Stimulated activated CD4-positive, alpha-beta T cell treated with anti-CD3 and anti-CD28 coated beads, TNF-alpha, amount 100 ng/mL, for 48 hours (primary cell): ENCODE measurements around the gene MUC5AC.

Experiments
- DNase-seq, 3 donors: peaks; one replicate each; pipeline ENCODE4 v3.0.0-alpha.2; 2020; ENCODE audit warnings: low read depth in 3 of 3

MUC5AC gene

DNA sequence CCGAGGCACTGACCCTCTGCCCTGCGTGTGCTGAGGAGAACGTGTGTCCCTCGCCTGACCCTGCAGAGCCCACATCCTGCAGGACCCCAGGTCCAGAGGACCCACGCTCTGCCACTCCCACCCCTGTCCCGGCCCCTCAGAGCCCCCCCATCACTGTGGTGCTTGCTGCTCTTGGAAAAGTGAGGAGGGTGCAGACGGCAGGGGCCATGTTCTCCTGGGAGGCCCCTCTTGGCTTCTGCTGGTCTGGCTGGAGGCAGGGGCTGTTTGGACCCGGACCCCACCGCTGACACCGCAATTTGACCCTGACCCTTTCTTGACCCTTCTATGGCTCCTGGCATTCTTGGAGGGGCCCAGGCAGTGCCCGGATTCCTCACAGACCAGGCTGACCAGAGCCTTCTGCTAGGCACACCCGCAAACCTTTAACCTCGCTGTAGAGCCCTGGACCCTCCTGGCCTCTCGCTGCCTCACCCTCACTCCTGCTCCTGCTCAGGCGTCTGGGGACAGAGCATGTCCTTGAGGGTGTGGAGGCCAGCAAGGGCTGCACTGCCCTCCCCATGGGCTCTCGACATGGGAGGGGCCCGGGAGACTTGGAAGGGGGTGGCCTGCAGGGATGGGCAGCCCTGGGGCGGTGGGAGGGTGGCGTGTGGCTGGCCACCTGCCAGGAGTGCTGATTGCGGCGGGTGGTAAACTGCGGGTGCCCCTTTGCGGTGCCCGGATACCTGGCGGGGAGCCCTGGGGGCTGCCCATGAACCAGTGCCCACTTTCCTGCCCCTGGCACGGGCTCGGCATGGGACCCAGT lies 37.0 kb upstream of the MUC5AC start:
- no peak for DNase-seq

DNA sequence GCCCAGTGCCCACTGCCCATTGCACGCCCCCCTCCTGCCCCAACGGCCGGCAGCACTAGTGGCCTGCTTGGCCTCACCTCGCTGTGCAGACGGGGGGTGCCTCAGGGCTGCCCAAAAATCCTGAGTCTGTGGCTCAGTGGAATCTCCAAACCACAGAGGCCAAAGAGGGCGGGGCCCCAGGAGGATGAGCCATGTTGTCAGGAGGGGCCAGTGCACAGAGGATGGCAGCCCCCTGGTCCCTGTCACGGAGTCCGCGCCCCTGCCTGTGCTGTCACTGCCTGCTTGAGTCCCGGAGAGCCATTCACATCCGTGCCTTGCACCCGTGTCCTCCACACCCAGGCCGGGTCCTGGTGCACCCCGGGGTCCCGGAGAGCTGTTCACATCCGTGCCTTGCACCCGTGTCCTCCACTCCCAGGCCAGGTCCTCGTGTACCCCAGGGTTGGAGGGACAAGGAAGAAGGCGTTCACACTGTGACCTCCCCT lies 36.4 kb upstream of the MUC5AC start:
- DNase-seq: no peak

DNA sequence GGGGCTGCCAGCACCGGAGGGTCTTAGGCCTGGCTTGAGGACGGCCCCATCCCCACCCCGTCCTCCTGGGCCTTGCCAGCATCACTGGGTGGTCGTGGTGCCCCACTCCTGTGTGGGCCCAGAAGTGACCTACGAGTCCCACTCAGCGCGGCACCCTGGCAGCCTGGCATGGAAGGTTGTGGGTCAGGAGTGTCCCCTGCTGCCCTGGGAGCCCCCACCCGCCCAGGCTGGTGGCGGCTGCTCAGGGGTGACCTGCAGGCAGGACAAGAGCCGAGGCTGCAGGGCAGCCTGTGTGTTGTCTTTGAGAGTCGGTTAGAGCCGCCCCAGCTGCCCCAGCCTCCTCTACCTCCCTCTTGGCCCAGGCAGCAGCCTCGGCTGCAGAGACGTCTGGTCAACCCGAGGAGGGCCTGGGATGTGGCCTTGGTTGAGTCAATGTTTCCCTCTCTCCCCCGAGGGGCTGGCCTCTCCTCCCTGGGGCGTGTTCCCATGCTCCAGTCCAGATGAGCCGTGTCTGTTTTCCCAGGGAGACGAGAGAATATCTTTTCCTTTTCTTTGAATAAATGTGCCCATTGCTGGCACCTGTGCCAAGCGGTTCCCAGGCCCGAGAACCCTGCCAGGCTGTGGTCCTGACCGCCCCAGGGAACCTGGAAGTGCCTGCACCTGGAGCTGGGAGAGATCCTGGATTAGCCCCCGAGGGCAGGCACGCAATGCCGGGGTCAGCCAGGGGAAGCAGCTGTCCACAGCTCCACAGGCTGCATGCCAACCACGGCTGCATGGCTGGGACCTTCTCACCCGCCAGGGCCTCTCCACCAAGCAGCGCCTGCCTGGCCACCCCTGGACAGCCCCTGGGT lies 35.7 kb upstream of the MUC5AC start:
- DNase-seq: no peak

DNA sequence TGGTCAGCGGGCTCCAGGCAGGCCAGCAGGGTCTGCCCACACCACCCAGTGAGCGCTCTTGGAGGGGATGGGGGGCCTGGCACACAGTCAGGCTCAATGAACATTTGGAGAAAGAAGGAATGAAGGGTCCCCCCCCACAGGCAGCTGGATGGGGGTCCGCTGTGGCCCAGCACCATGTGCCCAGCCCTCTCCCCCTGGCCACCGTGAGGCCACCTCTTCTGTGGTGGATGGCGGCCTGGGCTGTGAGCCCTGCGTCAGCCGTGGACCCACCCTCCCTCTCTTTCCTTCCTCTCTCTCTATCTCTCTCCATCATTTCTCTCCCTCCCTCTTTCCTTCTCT lies 35.1 kb upstream of the MUC5AC start:
- DNase-seq: no peak

DNA sequence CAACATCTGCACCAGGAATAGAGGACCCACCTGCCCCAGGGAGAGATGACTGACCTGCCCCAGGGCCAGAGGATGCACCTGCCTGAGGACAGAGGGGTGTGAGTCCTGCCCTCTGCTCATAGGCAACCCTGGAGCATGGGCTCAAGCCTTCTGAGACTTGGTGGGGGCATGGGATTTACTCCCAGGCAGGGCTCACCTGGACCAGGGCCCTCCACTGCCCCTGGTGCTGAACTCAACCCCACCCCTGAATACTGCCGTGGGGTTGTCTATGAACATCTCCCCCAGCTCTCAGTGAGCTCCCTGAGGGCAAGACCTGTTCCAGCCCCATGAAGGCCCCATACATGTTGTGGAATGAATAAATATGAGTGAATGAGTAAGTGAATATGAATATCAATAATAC lies 33.8 kb upstream of the MUC5AC start:
- no peak for DNase-seq

DNA sequence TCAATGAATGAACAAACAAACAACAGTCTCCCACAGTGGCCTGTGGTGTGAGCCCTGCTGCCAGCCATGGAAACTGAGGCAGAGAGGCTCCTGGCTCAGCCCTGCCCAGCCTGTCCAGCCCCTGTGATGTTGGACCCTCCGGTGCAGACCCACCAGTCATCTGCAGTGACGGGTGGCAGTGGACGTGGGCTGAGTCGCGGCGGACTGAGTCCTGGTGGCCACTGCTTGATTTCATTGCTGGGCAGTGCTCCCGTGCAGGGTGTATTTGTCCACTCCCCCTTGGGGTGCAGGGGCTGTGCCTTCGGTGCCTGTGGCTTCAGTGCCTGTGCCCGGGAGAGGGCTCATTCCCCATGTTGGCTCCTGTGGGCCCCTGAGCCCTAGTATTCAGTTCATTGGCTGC lies 31.9 kb upstream of the MUC5AC start:
- DNase-seq: no peak

DNA sequence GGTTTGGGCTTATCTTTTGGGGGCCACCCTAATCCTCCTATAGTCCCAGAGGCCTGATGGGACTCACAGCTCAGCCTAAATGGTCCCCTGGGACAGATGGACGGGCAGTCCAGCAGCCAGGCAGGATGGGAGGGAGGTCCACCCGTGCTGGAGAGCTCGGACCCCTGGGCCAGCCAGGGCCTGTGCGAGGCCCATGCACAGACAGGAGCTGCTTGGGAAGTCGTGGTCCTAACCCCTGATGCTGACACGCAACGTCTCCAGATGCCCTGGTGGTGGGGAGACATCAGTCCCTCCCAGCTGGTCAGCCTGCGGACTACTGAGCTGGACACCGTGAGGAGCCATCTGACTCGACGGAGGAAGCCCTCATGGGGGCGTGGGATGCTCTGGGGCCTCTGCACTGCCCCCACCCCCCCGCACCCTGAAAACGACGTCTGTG lies 31.2 kb upstream of the MUC5AC start:
- DNase-seq: no peak

DNA sequence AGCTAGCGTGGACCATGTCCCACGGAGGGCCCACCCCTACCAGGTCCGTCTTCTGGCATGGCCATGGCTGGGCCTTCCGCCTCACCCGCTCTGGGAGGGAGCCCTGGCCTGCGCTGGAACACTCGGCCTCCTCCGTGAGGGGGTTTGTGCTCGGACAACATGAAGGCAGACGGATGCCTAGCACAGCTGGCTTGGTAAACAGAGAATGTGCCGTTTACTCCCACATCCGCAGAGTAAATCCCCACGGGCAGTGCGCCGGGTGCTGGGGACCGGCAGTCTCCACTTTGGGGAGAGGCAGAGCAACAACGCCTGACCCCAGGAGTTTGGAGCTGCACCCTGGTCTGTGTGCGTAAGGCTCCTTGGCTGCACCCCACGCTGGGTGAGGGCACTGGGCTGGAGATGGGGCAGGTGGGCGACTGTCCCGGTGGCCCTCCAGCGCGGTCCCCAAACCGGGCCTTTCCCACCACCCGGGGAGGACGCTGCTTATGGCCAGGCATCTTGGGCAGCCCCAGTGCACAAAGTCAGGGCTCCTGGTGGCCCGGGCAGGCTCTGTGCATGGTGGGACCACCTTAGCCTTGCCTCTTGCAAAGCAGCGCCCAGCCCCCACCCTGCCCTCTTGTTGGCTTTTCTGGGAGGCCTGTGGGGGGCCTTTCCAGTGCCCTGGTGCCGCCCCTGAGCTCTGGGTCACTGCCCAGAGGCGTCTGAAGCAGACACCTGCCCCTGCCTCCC lies 30.7 kb upstream of the MUC5AC start:
- no peak for DNase-seq

DNA sequence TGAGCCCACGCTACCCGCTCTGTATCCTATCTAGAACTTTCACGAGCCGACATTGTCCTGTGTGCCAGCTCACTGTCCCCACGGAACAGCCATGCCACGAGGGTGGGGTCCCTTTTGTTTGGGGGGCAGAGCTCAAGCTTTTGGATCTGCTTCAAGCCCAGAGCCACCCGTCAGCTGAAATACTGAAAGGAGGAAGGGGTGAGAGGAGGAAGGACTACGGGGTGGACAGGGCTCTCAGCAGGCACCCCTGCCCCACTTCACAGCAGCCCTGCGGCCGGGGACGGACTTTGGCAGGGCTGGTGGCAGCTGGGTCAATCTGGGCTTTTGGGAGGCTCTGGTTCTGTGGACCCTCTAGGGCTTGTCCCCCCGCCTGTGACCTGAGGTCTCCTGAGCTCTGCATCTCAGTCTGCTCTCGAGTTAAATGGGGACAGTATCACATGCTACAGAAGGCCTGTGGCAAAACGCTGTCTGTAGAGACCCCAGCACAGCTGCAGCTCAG lies 30.0 kb upstream of the MUC5AC start:
- DNase-seq: no peak

DNA sequence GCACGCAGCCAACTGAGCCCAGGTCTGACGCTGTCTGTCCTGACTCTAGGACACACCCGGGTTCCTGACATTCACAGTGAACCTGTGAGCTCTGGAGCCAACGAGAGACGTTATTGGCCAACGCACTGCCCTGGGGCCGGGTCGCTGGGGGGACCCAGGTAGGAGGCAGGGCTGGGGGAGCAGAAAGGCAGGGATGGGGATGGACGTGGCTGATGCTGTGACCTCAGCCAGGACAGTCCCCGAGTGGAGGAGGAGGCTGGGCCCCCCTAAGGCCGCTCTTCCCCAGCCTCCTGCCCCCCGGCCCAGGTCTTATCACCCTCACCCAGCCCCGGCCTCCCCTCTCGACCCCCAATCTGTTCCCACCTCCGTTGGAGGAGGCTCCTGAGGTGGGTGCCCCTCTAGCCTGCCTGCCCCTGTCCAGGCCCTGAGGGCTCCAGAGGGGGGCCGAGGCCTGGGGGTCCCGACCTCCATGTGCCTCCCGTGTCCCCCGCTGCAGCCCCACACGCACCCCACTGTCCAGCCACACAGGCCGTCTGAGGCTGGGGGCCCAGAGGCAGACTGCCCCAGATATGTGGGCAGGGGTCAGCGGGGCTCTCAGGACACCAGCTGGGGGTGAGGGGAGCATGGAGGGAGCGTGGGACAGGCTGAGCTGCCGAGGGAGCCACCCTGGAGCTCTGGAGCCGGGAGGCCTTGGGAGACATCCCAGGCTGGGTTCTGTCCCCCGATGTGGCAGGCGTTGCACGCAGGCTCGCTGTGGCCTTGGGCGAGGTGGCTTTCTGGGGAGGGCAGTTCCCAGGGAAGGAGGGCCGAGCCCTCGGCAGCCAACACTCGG lies 29.2 kb upstream of the MUC5AC start:
- no peak for DNase-seq

DNA sequence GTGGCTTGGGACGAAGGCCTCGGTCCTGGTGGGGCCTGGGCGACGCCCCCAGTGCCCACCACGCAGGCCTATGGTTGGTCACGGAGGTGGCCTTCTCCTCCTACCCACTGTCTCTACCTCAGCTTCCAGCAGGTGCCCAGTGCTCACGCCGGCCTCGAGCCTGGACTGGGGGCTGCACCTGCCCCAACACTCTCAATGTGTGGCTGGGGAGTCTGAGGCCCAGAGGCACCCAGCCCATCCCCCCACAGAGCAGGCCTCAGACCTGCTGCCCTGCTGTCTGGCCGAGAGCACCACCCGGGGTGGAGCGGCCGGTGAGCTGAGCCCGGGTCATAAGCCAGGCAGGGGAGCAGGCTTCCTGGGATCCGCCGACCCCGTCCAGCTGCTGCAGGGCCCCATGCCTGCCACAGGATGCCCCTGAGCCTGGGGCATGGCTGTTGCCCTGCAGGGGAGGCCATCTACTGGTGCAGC lies 28.6 kb upstream of the MUC5AC start:
- DNase-seq: no peak

DNA sequence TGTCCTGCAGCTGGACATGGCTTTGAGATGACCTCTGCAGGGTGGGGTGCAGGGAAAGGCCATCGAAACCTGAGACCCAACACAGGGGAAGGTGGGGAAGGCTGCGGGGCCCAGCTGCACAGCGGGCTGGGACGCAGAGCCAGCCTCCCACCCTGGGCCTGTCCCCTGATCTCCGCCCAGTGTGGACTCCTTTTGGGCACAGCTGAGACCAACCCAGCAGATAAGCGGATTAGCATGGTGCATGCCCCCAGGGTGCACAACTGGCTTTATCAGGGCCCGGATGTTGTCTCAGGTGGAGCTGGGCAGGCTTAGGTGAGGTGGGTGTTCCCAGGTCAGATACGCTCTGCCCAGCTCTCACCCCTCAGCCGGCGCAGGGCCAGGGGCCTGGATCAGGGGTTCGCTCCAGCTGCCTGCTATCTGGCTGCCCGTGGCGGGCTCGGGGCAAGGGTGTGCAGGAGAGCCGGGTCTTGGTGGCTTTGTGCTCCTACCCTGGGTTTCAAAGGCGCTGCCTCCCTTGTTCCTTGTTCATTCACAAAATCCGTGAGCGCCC lies 28.1 kb upstream of the MUC5AC start:
- DNase-seq: no peak

DNA sequence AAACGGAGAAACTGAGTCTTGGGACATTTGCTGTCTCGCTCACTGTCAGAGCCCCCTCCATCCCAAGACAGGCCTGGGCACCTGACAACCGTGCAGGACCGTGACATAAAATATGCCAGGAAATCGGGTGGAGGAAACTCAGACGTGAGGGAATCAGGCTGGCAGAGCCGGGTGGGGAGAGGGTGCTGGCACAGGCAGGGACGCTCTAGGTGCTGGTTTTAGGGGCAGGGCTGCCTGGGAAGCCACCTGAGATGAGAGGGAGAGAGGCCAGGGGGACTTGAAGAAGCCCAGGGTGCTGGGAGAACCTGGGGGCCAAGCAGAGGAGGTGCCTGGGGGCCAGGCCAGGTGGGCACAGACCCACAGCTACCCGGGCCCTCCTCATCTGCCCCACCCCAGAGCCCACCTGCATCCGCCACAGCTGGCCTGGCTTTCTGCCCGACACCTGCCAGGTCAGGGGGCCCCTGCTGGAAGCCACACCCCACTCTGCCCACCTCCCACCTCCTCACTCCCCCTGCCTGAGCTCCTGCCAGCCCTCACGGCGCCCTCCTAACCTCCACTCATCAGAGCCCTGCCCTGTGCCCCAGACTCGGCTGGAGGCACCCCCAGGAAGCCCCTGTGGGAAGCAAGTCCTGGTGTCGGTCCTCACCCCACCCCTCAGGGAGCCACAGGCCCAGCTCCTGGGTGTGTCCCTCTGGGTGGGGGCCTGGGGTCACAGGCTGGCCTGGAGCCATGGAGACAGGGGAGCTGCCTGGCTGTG lies 27.3 kb upstream of the MUC5AC start:
- DNase-seq: no peak

DNA sequence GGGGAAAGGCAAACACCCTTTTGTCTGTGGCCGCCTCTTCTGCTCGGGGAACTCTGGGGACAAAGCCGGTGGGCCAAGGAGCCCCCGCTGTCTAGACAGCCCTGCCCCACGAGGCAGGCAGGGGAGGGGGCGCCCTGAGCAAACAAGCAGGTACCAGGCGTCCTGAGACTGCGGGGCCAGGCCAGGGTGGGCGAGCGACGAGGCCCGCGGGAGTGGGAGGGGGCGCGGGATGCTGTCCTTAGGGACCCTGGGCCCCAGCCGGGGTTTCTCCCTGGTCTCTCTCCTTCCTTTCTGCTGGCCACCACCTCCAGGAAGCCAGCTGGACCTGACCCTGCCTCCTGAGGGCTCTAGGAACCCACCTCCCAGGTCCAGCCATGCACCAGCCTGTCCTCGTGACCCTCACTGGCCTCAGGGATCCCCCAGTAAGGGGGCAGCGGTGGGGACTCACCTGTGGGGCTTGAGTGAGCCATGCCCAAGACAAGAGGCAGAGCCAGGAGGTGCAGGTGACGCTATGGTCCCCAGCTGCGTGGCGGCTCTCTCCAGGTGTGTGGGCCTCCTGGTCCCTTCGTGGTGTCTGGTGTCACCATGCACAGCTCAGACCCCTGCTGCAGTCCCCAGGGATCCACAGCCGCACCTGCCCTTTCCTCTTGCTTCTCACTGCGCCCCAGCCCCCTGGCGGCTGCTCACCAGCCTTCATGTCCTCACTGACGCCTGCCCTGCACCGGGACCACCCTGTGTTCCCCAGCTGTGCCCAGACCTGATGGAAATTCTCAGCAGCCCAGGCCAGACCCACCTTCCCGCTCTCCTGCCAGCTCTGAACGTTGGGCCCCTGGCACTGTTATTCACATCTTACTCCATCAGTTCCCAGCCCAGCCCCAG lies 26.5 kb upstream of the MUC5AC start:
- DNase-seq: no peak

DNA sequence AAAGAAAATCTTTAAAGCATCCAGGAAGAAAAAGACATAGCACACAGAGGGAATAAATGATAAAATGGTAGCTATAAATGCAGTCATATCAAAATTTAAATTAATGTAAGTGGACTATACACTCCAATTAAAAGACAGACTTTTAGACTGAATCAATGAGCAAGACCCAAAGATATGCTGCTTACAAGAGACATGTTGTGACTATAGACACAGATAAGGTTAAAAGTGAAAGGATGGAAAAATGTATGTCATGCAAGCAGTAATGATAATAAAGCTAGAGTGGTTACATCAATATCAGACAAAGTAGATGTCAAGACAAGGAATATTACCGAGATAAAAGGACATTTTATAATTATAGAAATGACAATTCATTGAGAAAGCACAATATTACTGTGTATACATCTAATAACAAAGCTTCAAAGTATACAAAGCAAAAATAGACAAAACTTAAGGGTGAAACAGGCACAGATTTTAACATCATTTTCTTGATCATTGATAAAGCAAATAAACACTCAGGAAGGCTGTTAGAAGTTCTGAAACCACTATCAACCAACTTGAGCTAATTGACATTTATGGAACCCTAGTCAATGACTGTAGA lies 22.8 kb upstream of the MUC5AC start:
- DNase-seq: no peak

DNA sequence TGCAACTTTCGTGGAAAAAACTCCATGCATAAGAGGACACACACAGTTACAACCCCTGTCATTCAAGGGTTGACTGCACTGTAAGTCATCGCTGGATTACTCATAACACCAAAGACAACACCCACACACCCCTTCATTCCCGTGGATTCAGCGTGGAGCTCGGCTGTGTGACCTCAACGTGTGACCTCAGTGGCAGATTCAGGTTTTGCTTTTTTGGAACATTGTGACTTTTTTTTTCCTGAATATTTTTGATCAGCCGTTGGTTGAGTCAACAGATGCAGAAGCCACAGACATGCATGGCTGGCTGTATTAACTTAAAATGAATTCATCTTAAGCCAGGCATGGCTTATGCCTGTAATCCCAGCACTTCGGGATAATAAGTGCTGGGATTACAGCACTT lies 19.7 kb upstream of the MUC5AC start:
- peak in 2 of 3 donors; percentile 14 to 23 for DNase-seq

DNA sequence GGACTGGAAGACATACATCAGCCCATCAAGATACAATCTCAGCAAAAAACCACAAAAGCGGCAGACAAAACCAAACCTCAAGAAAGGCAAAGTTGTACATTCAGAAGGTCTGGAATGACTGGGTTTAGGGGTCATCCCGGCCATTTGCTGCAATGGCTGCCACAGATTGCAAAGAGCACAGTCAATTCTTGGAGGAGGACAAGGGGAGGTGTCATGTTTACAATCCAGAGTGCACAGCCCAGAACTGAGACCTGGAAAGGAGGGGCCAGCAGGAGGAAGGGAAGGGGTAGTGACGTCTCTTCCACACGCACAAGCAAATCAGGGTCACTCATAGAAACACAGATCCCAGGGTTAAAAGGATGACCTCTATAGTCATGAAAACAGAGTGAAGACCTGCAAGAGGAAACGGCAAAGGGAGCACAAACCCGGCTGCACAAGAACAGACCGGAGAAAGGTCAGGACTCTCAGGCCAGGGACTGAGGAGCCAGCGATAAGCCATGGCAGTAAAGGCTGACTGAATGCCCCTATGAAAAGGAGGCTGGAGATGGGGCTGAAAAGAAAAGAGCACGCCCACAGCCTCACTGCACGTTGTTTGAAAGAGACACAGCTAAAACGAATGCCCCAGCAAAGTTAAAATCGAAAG lies 18.2 kb upstream of the MUC5AC start:
- DNase-seq: no peak
